Endodermal cell (in vitro differentiated cells): Measurements from ENCODE around the gene GUCA2B. TPM values are rescaled to one million over a fixed set of nuclear protein-coding genes. Genes with fewer than 3 reads are reported as not detected.

Experiments
- DNase-seq: peaks from one replicate; pipeline ENCODE4 v3.0.0-alpha.2; 2017
- H3K27ac ChIP-seq: 2 replicates; pipeline ENCODE4 v1.5.1; 2013; ENCODE audit warnings: mild to moderate bottlenecking, low read depth, low read length, moderate library complexity
- H3K27me3 ChIP-seq: 2 replicates; pipeline ENCODE4 v1.6.1; 2013; ENCODE audit warnings: mild to moderate bottlenecking, low read length, moderate library complexity; ENCODE audit not compliant: insufficient read depth, control insufficient read depth, poor library complexity, severe bottlenecking
- H3K36me3 ChIP-seq: 2 replicates; pipeline ENCODE4 v1.7.0; 2013; ENCODE audit warnings: mild to moderate bottlenecking, low read length, moderate library complexity; ENCODE audit not compliant: control insufficient read depth, insufficient read depth
- H3K4me1 ChIP-seq: one replicate; pipeline ENCODE4 v1.7.0; 2013; ENCODE audit warnings: low read length; ENCODE audit not compliant: control insufficient read depth, insufficient read depth
- H3K4me3 ChIP-seq: 2 replicates; pipeline ENCODE4 v1.5.1; 2013; ENCODE audit warnings: mild to moderate bottlenecking, low read length, moderate library complexity
- H3K9ac ChIP-seq: 2 replicates; pipeline ENCODE4 v1.6.1; 2013; ENCODE audit warnings: mild to moderate bottlenecking, low read length, moderate library complexity; ENCODE audit not compliant: poor library complexity, severe bottlenecking; ENCODE audit errors: extremely low read depth
- H3K9me3 ChIP-seq: 2 replicates; pipeline ENCODE4 v1.6.1; 2013; ENCODE audit warnings: mild to moderate bottlenecking, low read length, moderate library complexity; ENCODE audit not compliant: control insufficient read depth
- H3K27ac Mint-ChIP-seq: 2 replicates; pipeline ENCODE4 v1.8.0; 2020; ENCODE audit warnings: mixed read lengths
- H3K27me3 Mint-ChIP-seq: 2 replicates; pipeline ENCODE4 v1.8.0; 2021; ENCODE audit warnings: mild to moderate bottlenecking, mixed read lengths; ENCODE audit not compliant: insufficient read depth
- H3K36me3 Mint-ChIP-seq: 2 replicates; pipeline ENCODE4 v1.8.0; 2020; ENCODE audit warnings: low read depth, mixed read lengths
- H3K4me1 Mint-ChIP-seq: 2 replicates; pipeline ENCODE4 v1.8.0; 2020; ENCODE audit warnings: mixed read lengths
- H3K4me3 Mint-ChIP-seq: 2 replicates; pipeline ENCODE4 v1.8.0; 2020; ENCODE audit warnings: mild to moderate bottlenecking, moderate library complexity, mixed read lengths
- H3K9me3 Mint-ChIP-seq: 2 replicates; pipeline ENCODE4 v1.8.0; 2020; ENCODE audit warnings: mild to moderate bottlenecking, mixed read lengths
- CTCF ChIP-seq: fragments of 200-600 bp; sonication (generic); conservative IDR thresholded peaks from 2 replicates; pipeline ENCODE4 v1.5.0; 2021; ENCODE audit warnings: antibody characterized with exemption, mild to moderate bottlenecking
- WGBS, 2 experiments: methylation state at CpG; one replicate each; pipeline versions ENCODE4 v1.1.5 to v1.1.7; 2013; ENCODE audit warnings: missing lambda C conversion rate in 2 of 2, mixed read lengths in 1 of 2; ENCODE audit not compliant: insufficient coverage in 1 of 2, insufficient read length in 1 of 2; 5-methylcytosine and 5-hydroxymethylcytosine counted together
- total RNA-seq, 2 donors: library from RNA; stranded (reverse); fragmentation: NEBNext Ultra II Directional in 1 of 2; extraction: Animal tissue kit (Norgen Biotek cat#: 25700) in 1 of 2; gene quantifications; 2 replicates in 1 of 2; 3 replicates in 1 of 2; pipeline ENCODE4 v1.2.1, GENCODE V29; 2021

GUCA2B gene
- total RNA-seq, 2 donors from 2014 or later: not detected

GRCh38 chr1:42164551-42165420, 11.6 kb downstream of the GUCA2B start, which contains the start of gene GUCA2A:
GUCA2A (minus strand) TSS chr1:42164745; CDS start chr1:42164712, 33 bp downstream.
- Histone ChIP-seq H3K9ac (no peak within 1 kb of the TSS), H3K4me1 (peaks cover 16% of the 10 kb centered on the region), H3K36me3 (no peaks in the 10 kb centered on the region), H3K9me3 (no peaks in the 10 kb centered on the region), H3K4me3 (no peak within 1 kb of the TSS), H3K27ac (no peak within 1 kb of the TSS), H3K27me3 (no peaks in the 10 kb centered on the region)
- peak; percentile 65 for DNase-seq
- no peak within 1 kb of the TSS for H3K4me3 Mint-ChIP-seq
- H3K9me3 Mint-ChIP-seq: no peaks in the 10 kb centered on the region
- no peak for TF ChIP-seq CTCF
- peaks cover 18% of the 10 kb centered on the region for H3K4me1 Mint-ChIP-seq
- 75 to 90% methylated on average over 11 to 24 of the region's 24 CpGs for WGBS, 2 experiments
- no peak within 1 kb of the TSS for H3K27ac Mint-ChIP-seq
- no peaks in the 10 kb centered on the region for H3K36me3 Mint-ChIP-seq
- H3K27me3 Mint-ChIP-seq: peaks cover 18% of the 10 kb centered on the region

- peaks cover 18% of the 10 kb centered on the region for H3K4me1 Mint-ChIP-seq
- no peaks in the 10 kb centered on the region for H3K36me3 Mint-ChIP-seq
- Histone ChIP-seq H3K9me3 (no peaks in the 10 kb centered on the region), H3K27me3 (no peaks in the 10 kb centered on the region), H3K27ac (no peak overlapping the region), H3K36me3 (no peaks in the 10 kb centered on the region), H3K4me1 (peaks cover 18% of the 10 kb centered on the region), H3K9ac (no peak overlapping the region), H3K4me3 (no peak overlapping the region)
- no peak overlapping the region for H3K27ac Mint-ChIP-seq
- H3K4me3 Mint-ChIP-seq: no peak overlapping the region
- H3K27me3 Mint-ChIP-seq: peaks cover 16% of the 10 kb centered on the region
- 62 to 71% methylated on average over 5 to 12 of the region's 12 CpGs for WGBS, 2 experiments
- DNase-seq: peak; percentile 71
- no peaks in the 10 kb centered on the region for H3K9me3 Mint-ChIP-seq
- TF ChIP-seq CTCF: no peak
Measured at GRCh38 chr1:42165511-42166210, 12.5 kb downstream of the GUCA2B start.

- H3K27ac ChIP-seq: no peak overlapping the region
- H3K36me3 Mint-ChIP-seq: no peaks in the 10 kb centered on the region
Measured at GRCh38 chr1:42167611-42168390, 14.6 kb downstream of the GUCA2B start.

More at GRCh38 chr1:42167611-42168390, 14.6 kb downstream of the GUCA2B start:
- H3K9me3 ChIP-seq: no peaks in the 10 kb centered on the region
- H3K4me3 Mint-ChIP-seq: no peak overlapping the region
- peaks cover 24% of the 10 kb centered on the region for H3K4me1 ChIP-seq
- no peaks in the 10 kb centered on the region for H3K27me3 ChIP-seq
- H3K9me3 Mint-ChIP-seq: no peaks in the 10 kb centered on the region
- no peak overlapping the region for H3K9ac ChIP-seq
- H3K4me1 Mint-ChIP-seq: peaks cover 31% of the 10 kb centered on the region
- no peak overlapping the region for H3K4me3 ChIP-seq
- WGBS, 2 experiments: 89 to 90% methylated on average over 6 to 21 of the region's 21 CpGs
- H3K36me3 ChIP-seq: no peaks in the 10 kb centered on the region
- H3K27me3 Mint-ChIP-seq: peaks cover 4% of the 10 kb centered on the region
- DNase-seq: peak; percentile 55
- H3K27ac Mint-ChIP-seq: peak overlapping the region; percentile 9
- TF ChIP-seq CTCF: no peak
